ENCODE results near the gene CDH7.

Gene CDH7

DNA sequence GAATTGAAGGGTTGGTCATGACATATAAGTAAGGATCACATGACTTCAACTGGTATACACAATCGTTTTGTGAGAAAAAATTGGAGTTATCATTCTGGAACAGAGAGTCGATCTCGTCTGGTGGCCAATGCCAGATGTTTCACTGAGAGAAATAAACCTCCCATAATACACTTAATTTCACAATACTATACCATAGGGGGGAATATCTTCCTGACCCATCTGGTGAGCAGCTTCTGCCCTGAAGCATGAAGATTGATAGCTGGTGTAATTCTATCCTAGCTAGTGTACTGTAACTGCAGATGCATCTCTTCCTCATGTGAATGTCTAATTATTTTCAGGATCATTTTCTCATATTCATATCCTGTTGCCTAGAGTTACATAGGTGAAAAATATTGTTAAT, 15.7 kb upstream of the CDH7 start:
- DNase-seq (ENCODE audit: low read depth), result no peak
- TF ChIP-seq, protein P1, sequence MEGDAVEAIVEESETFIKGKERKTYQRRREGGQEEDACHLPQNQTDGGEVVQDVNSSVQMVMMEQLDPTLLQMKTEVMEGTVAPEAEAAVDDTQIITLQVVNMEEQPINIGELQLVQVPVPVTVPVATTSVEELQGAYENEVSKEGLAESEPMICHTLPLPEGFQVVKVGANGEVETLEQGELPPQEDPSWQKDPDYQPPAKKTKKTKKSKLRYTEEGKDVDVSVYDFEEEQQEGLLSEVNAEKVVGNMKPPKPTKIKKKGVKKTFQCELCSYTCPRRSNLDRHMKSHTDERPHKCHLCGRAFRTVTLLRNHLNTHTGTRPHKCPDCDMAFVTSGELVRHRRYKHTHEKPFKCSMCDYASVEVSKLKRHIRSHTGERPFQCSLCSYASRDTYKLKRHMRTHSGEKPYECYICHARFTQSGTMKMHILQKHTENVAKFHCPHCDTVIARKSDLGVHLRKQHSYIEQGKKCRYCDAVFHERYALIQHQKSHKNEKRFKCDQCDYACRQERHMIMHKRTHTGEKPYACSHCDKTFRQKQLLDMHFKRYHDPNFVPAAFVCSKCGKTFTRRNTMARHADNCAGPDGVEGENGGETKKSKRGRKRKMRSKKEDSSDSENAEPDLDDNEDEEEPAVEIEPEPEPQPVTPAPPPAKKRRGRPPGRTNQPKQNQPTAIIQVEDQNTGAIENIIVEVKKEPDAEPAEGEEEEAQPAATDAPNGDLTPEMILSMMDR (conservative IDR thresholded peaks at IDR 0.05; ENCODE audit: control insufficient read depth, insufficient read depth, low read depth, low read length), result no peak
- no peak overlapping the region for H3K4me3 ChIP-seq (ENCODE audit: control insufficient read depth, low read depth, low read length)

DNA sequence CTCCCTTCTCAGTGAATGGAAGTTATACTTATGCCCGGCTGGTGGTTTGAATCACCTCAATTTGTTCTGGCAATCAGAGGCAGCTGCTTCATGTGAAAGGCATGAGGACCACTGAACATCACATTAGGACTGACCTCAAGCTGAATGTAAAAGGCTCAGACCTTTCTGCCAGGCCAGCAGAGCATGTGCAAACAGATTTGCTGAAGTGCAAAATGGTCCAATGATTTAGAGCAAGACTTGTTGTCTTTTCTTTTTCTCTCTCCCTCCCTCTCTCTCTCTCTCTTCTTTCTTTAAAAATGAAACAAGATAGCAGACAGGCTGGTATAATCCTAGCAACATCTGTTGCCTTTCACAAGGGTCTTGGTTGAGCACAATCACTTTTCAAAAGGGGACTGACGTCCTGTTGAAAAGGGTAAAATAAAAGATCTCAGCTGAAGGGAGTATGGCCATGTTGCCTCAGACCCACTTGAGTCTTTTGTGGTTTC, 13.3 kb upstream of the CDH7 start:
- TF ChIP-seq, protein P1 (conservative IDR thresholded peaks at IDR 0.05; ENCODE audit: control insufficient read depth, insufficient read depth, low read depth, low read length), result no peak
- H3K4me3 ChIP-seq (ENCODE audit: control insufficient read depth, low read depth, low read length), result no peak overlapping the region
- DNase-seq (ENCODE audit: low read depth), result no peak

DNA sequence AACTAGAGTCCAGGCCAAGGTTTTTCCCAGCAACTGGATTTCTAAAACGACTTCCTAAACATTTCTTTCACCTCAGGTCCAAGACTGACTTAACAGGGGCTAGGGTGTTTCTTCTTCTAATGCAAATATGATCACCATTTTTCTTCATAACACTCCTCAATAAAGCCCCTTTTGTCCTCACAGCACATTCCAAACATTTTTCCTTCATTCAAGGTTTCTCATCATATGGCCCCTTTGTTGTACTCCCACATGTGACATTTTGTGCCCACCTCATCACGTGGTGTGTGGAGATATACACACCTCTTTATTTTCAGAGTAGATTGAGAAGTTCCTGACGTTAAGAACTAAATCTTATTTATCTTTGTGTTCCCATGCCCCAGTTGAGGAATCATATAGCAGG, 3.9 kb upstream of the CDH7 start:
- DNase-seq (ENCODE audit: low read depth), result no peak

DNA sequence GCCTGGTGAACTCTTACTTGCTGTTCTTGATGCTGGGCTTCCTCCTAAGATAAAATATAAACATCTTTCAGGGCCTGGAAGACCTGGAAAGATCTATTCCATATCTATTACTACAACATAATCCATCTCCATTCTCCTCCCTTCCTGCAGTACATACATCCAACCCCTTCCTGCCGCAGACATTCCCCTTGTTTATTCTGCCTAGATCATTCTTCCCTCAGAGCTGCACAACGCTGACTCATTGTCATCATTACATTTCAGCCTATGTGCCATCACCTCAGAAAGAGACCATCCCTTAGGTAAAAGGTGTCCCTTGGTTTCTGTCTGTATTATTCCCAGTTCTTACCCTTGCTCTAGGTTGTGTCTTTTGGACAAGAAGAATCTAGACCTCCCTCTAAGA, 2.5 kb upstream of the CDH7 start:
- DNase-seq (ENCODE audit: low read depth), result no peak
- no peak overlapping the region for H3K4me3 ChIP-seq (ENCODE audit: control insufficient read depth, low read depth, low read length)
- TF ChIP-seq, protein P1 (conservative IDR thresholded peaks at IDR 0.05; ENCODE audit: control insufficient read depth, insufficient read depth, low read depth, low read length), result no peak

More for the DNA sequence above, 3.9 kb upstream of the CDH7 start:
- H3K4me3 ChIP-seq (ENCODE audit: control insufficient read depth, low read depth, low read length), result no peak overlapping the region
- TF ChIP-seq, protein P1 (conservative IDR thresholded peaks at IDR 0.05; ENCODE audit: control insufficient read depth, insufficient read depth, low read depth, low read length), result no peak

DNA sequence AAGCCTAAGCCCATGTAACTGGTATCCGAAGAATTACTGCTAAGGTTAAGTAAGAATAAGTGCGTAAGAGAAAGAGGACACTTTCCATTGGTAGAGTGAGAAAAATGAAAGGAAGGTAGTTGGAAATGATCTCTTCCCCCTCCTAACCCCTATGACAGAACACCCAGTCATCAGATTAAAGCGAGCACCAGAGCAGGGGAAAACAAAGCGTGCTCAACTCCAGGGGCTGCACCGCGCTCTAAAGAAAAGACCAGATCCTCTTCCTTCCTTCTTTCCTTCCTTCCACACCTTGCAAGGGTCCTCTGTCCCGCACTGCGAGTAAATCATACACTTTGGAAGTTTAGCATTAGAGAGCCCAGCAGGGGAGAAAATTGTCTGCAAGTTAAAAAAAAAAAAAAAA, 971 bp upstream of the CDH7 start:
- DNase-seq (ENCODE audit: low read depth), result no peak
- TF ChIP-seq, protein P1 (conservative IDR thresholded peaks at IDR 0.05; ENCODE audit: control insufficient read depth, insufficient read depth, low read depth, low read length), result no peak
- H3K4me3 ChIP-seq (ENCODE audit: control insufficient read depth, low read depth, low read length), result no peak overlapping the region

DNA sequence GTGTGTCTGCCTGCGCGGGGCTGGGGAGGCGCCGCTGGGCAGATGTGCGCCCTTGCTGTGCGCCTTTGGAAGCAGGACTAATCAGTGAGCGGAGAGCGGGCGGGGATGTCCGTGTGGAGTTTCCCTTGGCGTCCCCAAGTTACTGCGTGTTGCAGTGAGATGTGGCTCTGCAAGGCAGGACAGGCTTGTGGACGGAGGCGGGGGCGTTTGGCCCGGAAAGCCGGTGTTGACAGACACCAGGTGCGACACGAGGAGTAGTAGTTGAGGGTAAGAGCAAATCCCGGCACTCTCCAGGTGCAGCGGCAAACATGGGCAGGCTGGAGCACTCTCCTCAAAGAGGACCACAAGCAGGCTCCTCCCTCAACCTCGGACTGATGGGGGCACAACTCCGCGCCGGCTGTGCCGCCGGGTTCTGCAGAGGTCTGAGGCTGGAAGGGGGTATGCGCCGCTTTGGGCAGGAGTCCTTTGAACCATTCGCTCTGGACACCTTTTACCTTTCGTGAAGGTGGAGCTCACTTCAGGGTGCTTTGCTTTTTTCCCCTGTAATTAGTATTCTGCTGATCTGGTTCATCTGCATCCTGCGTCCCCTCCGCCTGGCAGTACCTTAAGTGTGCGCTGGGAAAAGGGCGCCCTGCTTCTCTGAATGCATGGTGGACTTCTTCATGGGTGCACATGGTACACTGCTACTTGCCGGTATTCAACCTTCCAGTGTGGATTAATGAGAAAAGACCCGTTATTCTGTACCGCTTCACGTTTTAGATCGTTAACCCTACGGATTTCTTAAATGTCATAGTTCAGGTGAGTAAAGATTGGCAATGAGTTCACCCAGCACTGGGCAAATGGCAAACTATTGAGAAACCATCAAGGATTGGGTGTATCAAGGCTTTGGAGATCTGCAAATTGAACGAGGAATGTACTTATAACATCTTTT, 608 bp downstream of the CDH7 start:
- no peak overlapping the region for H3K4me3 ChIP-seq (ENCODE audit: control insufficient read depth, low read depth, low read length)
- no peak for DNase-seq (ENCODE audit: low read depth)
- TF ChIP-seq, protein P1 (conservative IDR thresholded peaks at IDR 0.05; ENCODE audit: control insufficient read depth, insufficient read depth, low read depth, low read length), result no peak
